GM19438 (cell line): Measurements from ENCODE around the gene NRXN2.
A peak's percentile ranks its signal among the peaks of the same experiment; 100 is the strongest.
"Not testable (repeated sequence)": the region's sequence is repeated elsewhere in the genome, so short reads cannot be mapped to it uniquely, and the experiment has no call there.

Source experiments
- ATAC-seq: cut with Tn5 transposase; IDR thresholded peaks from one replicate; pipeline ENCODE4 v1.9.1; 2021; ENCODE audit warnings: low read depth; ENCODE audit not compliant: unreplicated experiment

Gene NRXN2

DNA sequence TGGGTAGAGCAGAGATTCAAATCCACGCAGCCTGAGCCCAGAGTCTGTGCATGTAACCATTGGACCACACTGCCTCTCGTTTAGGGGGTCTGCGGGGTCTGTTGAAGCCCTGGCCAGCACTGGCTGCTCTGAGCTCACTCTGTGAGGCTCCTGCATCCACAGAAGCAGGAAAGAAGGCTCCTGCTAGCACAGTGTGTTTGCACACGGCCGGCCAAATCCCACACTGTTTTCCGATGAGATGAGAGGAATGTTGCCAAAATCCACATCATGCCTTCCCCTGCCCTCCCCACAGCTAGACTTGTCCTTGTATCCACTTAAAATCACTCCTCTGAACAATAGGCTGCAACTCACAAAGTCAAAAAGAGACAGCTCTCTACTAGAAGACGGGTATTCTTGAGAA is 142.6 kb downstream of the NRXN2 start:
- ATAC-seq = no peak

GRCh38 chr11:64577202-64577601 is 145.8 kb downstream of the NRXN2 start:
- no peak for ATAC-seq

GRCh38 chr11:64572143-64572542 is 150.9 kb downstream of the NRXN2 start:
- no peak for ATAC-seq

DNA sequence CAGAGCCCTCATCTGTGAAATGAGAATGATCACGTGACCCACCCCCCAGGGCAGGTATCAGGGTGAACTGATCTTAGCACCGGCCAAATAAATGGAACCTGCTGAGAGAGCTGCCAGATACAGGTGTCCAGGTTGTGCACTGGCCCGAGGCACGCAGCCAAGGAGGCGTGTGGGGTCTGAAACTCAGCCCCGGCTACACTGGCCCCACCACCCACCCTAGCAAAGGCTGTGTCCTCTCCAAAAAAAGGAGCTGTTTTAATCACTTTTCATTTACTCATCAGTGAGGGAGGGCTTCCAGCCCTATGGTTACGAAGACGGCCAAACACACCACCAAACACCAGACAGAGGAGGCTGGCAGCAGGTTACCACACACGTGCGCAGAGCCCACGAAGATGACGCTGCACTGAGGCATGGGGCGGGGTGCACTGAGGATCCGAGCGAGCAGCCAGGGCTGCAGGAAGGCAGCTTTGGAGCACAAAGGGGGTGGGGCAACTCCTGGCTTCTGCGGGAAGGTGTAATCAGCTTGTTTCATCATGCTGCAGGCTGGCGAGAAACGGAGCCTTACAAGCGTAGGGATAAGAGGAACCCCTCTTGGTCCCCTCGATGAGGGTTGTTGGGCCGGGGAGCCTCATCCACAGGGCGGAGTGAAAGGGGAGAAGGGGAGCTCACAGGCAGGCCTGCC is 151.4 kb downstream of the NRXN2 start:
- ATAC-seq = no peak

DNA sequence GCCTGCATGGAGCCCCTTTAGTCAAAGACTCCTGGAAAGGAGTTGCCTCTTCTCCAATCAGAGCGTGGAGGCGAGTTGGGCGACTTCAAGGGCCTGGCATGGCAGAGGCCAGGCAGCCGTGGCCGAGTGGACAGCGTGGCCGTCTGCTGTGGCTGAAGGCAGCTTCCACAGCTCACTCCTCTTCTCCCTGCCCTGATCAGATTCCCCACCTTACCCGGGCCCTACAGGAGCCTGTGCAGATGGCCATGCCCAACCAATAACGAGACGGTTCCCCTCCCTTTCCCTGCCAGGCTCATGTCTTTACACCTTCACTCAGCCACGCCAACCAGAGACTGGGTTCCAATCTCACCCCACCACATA is 152.0 kb downstream of the NRXN2 start:
- ATAC-seq = no peak

DNA sequence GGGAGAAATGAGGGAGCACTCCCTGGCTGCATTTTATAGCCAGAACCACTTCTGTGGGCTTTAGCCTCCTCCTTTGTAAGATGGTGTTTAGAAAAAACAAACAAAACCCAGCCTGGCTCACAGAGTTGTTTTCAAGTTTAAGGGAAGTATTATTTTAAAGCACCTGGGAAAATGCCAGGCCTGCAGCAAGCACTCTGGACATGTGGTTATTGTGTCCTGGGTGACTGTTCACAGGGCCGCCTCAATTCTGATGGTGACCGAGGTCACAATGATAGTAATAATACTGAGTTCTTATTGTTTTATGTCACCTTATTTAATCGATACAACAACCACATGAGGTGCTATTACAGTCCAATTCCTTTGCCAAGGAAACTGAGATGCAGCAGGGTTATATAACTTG is 152.7 kb downstream of the NRXN2 start:
- no peak for ATAC-seq

GRCh38 chr11:64569300-64569970 is 153.6 kb downstream of the NRXN2 start:
- no peak for ATAC-seq

DNA sequence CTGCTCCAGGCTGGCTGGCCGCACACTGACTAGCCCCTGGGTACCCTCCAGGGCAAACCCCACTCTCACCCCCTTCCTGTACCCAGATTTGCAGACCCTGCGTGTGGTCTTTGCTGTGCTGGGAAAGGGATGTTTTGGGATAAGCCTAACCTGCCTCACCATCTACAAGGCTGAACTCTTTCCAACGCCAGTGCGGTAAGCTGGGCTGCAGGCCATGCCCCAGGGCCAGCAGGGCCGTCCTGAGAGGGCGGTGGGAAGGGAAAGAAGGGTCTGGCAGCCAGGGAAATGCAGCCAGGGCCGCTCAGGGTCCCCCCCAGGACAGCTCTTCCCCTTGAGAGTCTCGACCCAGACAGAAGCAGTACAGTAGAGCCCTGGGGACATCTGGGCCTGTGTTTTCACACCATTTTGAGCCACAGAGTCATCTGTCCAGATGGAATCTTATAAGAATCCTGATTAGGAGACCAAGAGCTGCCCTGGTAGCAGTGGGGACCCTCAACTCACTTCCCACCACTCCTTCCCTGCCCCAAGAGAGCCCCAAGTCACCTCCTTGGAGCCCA is 154.3 kb downstream of the NRXN2 start:
- ATAC-seq = no peak

GRCh38 chr11:64568041-64568571 is 154.9 kb downstream of the NRXN2 start:
- no peak for ATAC-seq

DNA sequence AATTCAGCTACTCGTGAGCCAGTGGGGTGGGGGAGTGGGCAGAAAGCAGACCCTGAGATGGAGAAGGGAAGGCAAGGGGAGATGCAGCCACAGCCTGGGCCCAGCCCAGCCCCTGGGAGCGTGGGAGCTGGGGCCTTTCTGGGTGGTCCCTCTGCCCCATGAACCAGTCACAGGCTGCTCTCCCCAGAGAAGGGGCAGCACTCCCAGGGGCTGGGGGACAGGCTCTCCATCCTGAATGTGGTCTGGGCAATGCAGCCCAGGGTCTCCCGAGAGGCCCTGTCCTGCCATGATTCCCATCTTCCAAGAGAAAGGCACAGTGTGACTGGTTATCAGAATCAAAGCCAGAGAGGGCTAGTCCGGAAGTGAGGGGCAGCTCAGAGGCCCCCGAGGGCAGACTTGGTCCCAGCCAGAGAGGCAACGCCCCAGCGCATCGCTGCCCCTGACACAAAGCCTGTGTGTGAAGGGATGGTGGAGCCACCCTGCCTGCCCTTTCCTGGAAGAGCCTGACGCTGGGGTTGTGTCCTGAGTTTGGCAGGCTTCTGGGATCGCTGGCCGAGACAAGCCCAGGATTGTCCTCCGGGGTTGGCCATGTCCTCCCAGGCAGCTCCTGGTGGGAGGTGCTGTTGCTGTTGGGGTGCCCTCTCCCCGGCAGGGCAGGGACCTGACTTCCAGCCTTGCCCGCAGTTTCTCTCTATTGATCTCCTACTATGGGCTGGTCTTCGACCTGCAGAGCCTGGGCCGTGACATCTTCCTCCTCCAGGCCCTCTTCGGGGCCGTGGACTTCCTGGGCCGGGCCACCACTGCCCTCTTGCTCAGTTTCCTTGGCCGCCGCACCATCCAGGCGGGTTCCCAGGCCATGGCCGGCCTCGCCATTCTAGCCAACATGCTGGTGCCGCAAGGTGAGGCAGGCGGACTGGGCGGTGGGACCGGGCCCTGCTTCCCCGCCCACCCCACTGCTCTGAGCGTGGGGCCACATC is 155.8 kb downstream of the NRXN2 start:
- ATAC-seq = no peak

GRCh38 chr11:64566042-64566914 is 156.7 kb downstream of the NRXN2 start:
- peak; percentile 63 for ATAC-seq

DNA sequence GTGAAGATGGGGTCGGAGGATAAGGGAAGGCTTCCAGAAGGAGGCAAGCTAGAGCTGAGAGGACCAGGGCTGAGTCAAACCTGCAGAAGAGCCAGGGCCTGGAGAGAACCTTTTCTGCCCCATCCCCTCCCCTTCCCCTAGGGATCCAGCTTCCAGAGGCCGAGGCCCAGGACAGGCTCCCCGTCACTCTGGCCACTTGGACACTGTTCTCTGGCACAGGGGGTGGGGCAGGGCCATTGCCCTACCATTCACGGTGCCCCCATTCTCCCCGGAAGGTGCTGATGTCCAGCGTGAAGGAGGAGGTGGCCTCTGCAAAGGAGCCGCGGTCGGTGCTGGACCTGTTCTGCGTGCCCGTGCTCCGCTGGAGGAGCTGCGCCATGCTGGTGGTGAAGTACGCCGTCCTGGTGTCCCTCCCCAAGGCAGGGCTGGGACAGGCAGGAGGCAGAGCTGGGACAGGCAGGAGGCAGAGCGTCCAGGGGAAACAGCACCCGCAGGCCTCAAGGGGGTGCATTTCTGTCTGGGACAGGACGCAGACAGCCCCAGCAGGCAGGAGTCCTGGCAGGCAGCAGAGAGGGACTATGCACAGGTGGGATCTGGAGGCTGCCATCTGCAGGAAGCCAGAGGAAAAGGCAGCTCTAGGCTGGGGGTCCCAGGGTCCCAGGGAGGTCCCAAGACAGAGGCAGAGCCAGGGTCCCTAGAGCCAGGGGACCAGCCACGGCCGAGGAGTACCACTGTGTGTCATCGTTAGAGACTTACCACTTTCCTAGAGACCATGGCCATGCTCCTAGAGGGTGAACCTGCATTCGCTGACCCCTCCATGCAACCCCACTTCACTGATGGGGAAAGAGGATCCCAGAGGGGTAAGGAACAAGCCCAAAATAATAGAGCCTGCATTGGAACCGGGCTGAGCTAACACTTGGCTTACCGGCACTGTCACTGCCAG is 157.8 kb downstream of the NRXN2 start:
- no peak for ATAC-seq

DNA sequence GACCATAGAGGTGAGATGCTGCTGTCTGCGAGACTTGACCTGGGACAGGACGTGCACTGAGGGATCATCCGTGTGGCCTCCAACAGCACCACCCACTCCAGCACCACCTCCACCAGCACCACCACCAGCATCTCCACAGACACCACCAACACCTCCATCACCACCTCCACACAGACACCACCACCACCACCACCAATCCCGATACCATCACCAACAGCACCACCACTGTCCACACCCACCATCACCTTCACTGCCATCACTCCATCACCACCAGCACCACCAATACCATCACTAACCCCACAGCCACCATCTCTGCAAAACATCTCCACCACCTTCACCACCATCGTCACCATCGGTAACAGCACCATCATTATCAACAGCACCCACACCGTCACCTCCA is 158.6 kb downstream of the NRXN2 start:
- ATAC-seq = no peak

DNA sequence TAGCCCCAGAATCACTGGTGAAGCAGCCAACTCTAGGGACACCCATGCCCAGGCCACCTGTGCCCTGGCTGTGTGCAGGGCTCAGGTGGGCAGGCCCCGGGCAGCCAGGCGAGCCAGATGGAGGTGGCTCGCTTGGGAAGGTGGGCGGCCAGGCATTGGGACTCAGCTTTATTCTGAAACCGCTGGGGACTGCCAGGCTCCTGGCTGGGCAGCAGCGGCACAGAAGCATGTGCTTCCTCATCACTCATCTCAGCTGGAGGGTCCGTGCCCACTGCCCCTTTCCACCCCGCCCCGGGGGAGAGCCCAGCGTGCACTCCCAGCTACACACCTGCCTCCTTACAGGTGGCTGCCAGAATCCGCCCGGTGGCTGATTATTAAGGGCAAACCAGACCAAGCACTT is 159.0 kb downstream of the NRXN2 start:
- no peak for ATAC-seq

GRCh38 chr11:64562723-64563351 is 160.2 kb downstream of the NRXN2 start:
- ATAC-seq = no peak

GRCh38 chr11:64561984-64562722 is 160.8 kb downstream of the NRXN2 start:
- ATAC-seq = no peak

- ATAC-seq = not testable (repeated sequence)
Observed at GRCh38 chr11:64561429-64561828, 161.6 kb downstream of the NRXN2 start.

- no peak for ATAC-seq
Observed at GRCh38 chr11:64560941-64561340, 162.1 kb downstream of the NRXN2 start.
